Inflammatory macrophage (primary cell): ENCODE results near the gene POU2AF3.

ENCODE experiments used
- DNase-seq, 2 donors: peaks; one replicate each; pipeline ENCODE4 v3.0.0-alpha.2; 2020 to 2022

Gene POU2AF3

GRCh38 chr11:111329306-111330204 lies 31.2 kb downstream of the POU2AF3 start:
- DNase-seq, result no peak

GRCh38 chr11:111330234-111330893 lies 32.0 kb downstream of the POU2AF3 start:
- DNase-seq, result no peak

GRCh38 chr11:111331711-111332479 lies 33.5 kb downstream of the POU2AF3 start:
- DNase-seq, result no peak

- DNase-seq, result no peak
Measured at GRCh38 chr11:111334532-111335502, 36.5 kb downstream of the POU2AF3 start.

GRCh38 chr11:111335549-111335948 lies 37.2 kb downstream of the POU2AF3 start:
- DNase-seq, result no peak

- no peak for DNase-seq
Measured at GRCh38 chr11:111336062-111336461, 37.7 kb downstream of the POU2AF3 start.

GRCh38 chr11:111336582-111337256 lies 38.4 kb downstream of the POU2AF3 start:
- no peak for DNase-seq

- DNase-seq, result no peak
Measured at GRCh38 chr11:111339758-111340388, 41.5 kb downstream of the POU2AF3 start.

GRCh38 chr11:111342329-111342728 lies 44.0 kb downstream of the POU2AF3 start:
- no peak for DNase-seq

GRCh38 chr11:111344032-111344431 lies 45.7 kb downstream of the POU2AF3 start:
- DNase-seq, result no peak

- DNase-seq, result no peak
Measured at GRCh38 chr11:111347002-111347722, 48.8 kb downstream of the POU2AF3 start.

GRCh38 chr11:111347723-111348115 lies 49.4 kb downstream of the POU2AF3 start:
- DNase-seq, result peak in 1 of 2 donors; percentile 6

GRCh38 chr11:111348147-111348546 lies 49.8 kb downstream of the POU2AF3 start:
- no peak for DNase-seq

- DNase-seq, result no peak
Measured at GRCh38 chr11:111349191-111349695, 50.9 kb downstream of the POU2AF3 start.

- no peak for DNase-seq
Measured at GRCh38 chr11:111350811-111351210, 52.5 kb downstream of the POU2AF3 start.

- no peak for DNase-seq
Measured at GRCh38 chr11:111351374-111352055, 53.2 kb downstream of the POU2AF3 start.

- DNase-seq, result no peak
Measured at GRCh38 chr11:111352231-111352746, 53.9 kb downstream of the POU2AF3 start.

- no peak for DNase-seq
Measured at GRCh38 chr11:111352935-111353710, 54.8 kb downstream of the POU2AF3 start.
